Ovary (tissue), 3 donors: ENCODE data around the gene TAF11L10.

Experiments
- EP300 ChIP-seq: sonication (generic); formaldehyde crosslinking; IDR thresholded peaks from one replicate; pipeline ENCODE4 v1.6.1; 2017; ENCODE audit warnings: antibody characterized with exemption
- POLR2A ChIP-seq: fragments of 450-650 bp; IDR thresholded peaks from one replicate; pipeline ENCODE4 v1.6.1; 2017; ENCODE audit warnings: antibody characterized with exemption, mild to moderate bottlenecking, moderate library complexity
- TF ChIP-seq, protein P1 (sequence below), 3 donors: fragments of 450-650 bp in 2 of 3; fragments of 200-600 bp in 1 of 3; IDR thresholded peaks; one replicate each; pipeline versions ENCODE4 v1.5.1 to v1.8.0; 2016 to 2022; ENCODE audit warnings: antibody characterized with exemption in 3 of 3, mild to moderate bottlenecking in 1 of 3
- donor health status: DM: no; HTN: no; CAD: no.

DNA sequence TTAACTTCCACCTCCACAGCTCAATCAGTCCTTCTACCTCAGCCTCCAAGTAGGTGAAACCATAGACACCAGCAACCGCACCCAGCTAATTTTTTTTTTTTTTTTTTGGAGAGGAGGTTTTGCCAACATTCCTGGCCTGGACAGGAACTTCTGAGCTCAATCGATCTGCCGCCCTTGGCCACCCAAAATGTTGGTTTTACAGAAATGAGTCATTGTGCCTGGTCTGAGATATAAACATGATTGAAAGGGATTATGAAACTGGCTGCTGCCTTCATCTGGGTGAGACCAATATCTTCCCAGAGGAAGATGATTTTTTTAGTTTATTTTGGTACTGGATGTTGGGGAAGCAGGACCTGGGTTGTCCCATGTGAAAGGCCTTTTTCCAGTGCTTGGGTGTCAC lies 21.7 kb upstream of the TAF11L10 start:
- TF ChIP-seq, protein P1, sequence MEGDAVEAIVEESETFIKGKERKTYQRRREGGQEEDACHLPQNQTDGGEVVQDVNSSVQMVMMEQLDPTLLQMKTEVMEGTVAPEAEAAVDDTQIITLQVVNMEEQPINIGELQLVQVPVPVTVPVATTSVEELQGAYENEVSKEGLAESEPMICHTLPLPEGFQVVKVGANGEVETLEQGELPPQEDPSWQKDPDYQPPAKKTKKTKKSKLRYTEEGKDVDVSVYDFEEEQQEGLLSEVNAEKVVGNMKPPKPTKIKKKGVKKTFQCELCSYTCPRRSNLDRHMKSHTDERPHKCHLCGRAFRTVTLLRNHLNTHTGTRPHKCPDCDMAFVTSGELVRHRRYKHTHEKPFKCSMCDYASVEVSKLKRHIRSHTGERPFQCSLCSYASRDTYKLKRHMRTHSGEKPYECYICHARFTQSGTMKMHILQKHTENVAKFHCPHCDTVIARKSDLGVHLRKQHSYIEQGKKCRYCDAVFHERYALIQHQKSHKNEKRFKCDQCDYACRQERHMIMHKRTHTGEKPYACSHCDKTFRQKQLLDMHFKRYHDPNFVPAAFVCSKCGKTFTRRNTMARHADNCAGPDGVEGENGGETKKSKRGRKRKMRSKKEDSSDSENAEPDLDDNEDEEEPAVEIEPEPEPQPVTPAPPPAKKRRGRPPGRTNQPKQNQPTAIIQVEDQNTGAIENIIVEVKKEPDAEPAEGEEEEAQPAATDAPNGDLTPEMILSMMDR (IDR thresholded peaks at IDR 0.05), result no peak
- TF ChIP-seq POLR2A (no peak), EP300 (no peak)
